Body of pancreas (tissue), 4 donors: ENCODE results near the gene HSD17B1.

Experiments
- POLR2A ChIP-seq, 3 donors: fragments of 450-650 bp; IDR thresholded peaks; one replicate each; pipeline ENCODE4 v1.6.1; 2016; ENCODE audit warnings: antibody characterized with exemption in 3 of 3, mild to moderate bottlenecking in 2 of 3
- TF ChIP-seq, protein P1 (sequence below), 7 experiments: fragments of 450-650 bp in 4 of 7; fragments of 200-600 bp in 3 of 7; sonication (generic) in 3 of 7; IDR thresholded peaks; one replicate each; pipeline ENCODE4 v1.5.1; 2016 to 2019; ENCODE audit warnings: antibody characterized with exemption in 7 of 7

DNA sequence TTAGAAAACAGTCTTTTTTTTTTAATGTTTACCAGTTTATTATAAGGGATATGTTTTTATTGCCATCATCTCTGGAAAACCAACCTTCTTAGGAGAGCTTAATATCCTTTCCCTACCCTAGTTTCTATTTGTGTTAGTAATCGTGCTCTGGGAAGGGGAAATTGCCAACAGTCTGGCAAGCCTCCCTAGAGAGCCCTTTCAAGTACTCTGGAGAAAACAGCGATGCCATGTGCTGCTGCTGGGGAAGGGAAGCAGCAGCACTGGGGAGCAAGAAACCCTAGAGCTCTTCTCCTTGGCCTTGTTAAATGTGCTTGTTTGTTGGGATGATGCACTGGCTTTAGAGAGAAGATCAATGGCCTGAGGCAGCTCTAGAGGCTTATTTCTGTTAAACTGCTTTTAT is 46.2 kb downstream of the HSD17B1 start:
- TF ChIP-seq, protein P1, sequence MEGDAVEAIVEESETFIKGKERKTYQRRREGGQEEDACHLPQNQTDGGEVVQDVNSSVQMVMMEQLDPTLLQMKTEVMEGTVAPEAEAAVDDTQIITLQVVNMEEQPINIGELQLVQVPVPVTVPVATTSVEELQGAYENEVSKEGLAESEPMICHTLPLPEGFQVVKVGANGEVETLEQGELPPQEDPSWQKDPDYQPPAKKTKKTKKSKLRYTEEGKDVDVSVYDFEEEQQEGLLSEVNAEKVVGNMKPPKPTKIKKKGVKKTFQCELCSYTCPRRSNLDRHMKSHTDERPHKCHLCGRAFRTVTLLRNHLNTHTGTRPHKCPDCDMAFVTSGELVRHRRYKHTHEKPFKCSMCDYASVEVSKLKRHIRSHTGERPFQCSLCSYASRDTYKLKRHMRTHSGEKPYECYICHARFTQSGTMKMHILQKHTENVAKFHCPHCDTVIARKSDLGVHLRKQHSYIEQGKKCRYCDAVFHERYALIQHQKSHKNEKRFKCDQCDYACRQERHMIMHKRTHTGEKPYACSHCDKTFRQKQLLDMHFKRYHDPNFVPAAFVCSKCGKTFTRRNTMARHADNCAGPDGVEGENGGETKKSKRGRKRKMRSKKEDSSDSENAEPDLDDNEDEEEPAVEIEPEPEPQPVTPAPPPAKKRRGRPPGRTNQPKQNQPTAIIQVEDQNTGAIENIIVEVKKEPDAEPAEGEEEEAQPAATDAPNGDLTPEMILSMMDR (IDR thresholded peaks at IDR 0.05) = no peak
- no peak for TF ChIP-seq POLR2A (IDR thresholded peaks at IDR 0.05)
